CD8-positive, alpha-beta memory T cell (primary cell): ENCODE results near the gene WNK2. TPM values are rescaled to one million over a fixed set of nuclear protein-coding genes. Genes with fewer than 3 reads are reported as not detected.
A peak's percentile ranks its signal among the peaks of the same experiment; 100 is the strongest.

Source experiments
- CTCF ChIA-PET: fragments of 350-600 bp; sonication (Branson Sonifier 250); formaldehyde crosslinking; loops from one replicate; lab custom pipeline; 2021; ENCODE audit warnings: antibody characterized with exemption; lab: Charles Lee
- POLR2A ChIA-PET: fragments of 350-600 bp; sonication (Branson Sonifier 250); formaldehyde crosslinking; loops from one replicate; lab custom pipeline; 2021; ENCODE audit warnings: antibody characterized with exemption; lab: Charles Lee
- DNase-seq, 5 donors: peaks; one replicate each; pipeline versions ENCODE4 v3.0.0 to v3.0.0-alpha.2; 2020 to 2022; ENCODE audit warnings: mixed read lengths in 1 of 5
- H3K27ac ChIP-seq: one replicate; pipeline ENCODE4 v1.7.0; 2013; ENCODE audit warnings: low read depth, mild to moderate bottlenecking, low read length, moderate library complexity
- H3K27me3 ChIP-seq: 2 replicates; pipeline ENCODE4 v1.7.0; 2013; ENCODE audit warnings: low read length, mild to moderate bottlenecking; ENCODE audit not compliant: insufficient read depth, poor library complexity, severe bottlenecking
- H3K36me3 ChIP-seq: 2 replicates; pipeline ENCODE4 v1.7.0; 2013; ENCODE audit warnings: mild to moderate bottlenecking, low read length, moderate library complexity; ENCODE audit not compliant: insufficient read depth
- H3K4me1 ChIP-seq: 2 replicates; pipeline ENCODE4 v1.7.0; 2013; ENCODE audit warnings: mild to moderate bottlenecking, low read length, moderate library complexity; ENCODE audit not compliant: insufficient read depth
- H3K4me3 ChIP-seq: 2 replicates; pipeline ENCODE4 v1.7.0; 2013; ENCODE audit warnings: mild to moderate bottlenecking, low read length
- H3K9me3 ChIP-seq: 2 replicates; pipeline ENCODE4 v1.7.0; 2013; ENCODE audit warnings: mild to moderate bottlenecking, low read length
- H3K27ac Mint-ChIP-seq, 8 donors: one replicate each; pipeline ENCODE4 v1.8.0; 2020 to 2021; ENCODE audit warnings: mixed read lengths in 8 of 8, mild to moderate bottlenecking in 6 of 8, inconsistent platforms in 3 of 8, moderate library complexity in 3 of 8
- H3K27me3 Mint-ChIP-seq, 2 donors: one replicate each; pipeline ENCODE4 v1.8.0; 2020 to 2021; ENCODE audit warnings: mixed read lengths in 2 of 2, mild to moderate bottlenecking in 1 of 2, moderate library complexity in 1 of 2
- H3K36me3 Mint-ChIP-seq, 3 donors: one replicate each; pipeline ENCODE4 v1.8.0; 2020 to 2021; ENCODE audit warnings: mixed read lengths in 3 of 3, inconsistent platforms in 1 of 3, mild to moderate bottlenecking in 1 of 3
- H3K4me1 Mint-ChIP-seq, 3 donors: one replicate each; pipeline ENCODE4 v1.8.0; 2020 to 2021; ENCODE audit warnings: mixed read lengths in 3 of 3, inconsistent platforms in 1 of 3, mild to moderate bottlenecking in 1 of 3
- H3K4me3 Mint-ChIP-seq, 7 donors: one replicate each; pipeline ENCODE4 v1.8.0; 2020 to 2021; ENCODE audit warnings: mixed read lengths in 7 of 7, mild to moderate bottlenecking in 6 of 7, moderate library complexity in 4 of 7, inconsistent platforms in 2 of 7
- H3K9me3 Mint-ChIP-seq, 5 donors: one replicate each; pipeline ENCODE4 v1.8.0; 2020 to 2022; ENCODE audit warnings: mixed read lengths in 5 of 5, mild to moderate bottlenecking in 3 of 5, moderate library complexity in 2 of 5, inconsistent platforms in 1 of 5
- polyA plus RNA-seq: library from polyadenylated mRNA; unstranded; fragments of 300-500 nt; fragmentation: Illumina TruSeq; gene quantifications from one replicate; pipeline ENCODE4 v1.2.3, GENCODE V29; 2021
- total RNA-seq, 2 experiments: library from RNA; stranded (reverse); gene quantifications; one replicate each; pipeline ENCODE4 v1.2.3, GENCODE V29; 2021

WNK2 gene
- total and polyA plus RNA-seq, 3 experiments from 2014 or later: 0.20 to 0.55 TPM; not detected in 1

DNA sequence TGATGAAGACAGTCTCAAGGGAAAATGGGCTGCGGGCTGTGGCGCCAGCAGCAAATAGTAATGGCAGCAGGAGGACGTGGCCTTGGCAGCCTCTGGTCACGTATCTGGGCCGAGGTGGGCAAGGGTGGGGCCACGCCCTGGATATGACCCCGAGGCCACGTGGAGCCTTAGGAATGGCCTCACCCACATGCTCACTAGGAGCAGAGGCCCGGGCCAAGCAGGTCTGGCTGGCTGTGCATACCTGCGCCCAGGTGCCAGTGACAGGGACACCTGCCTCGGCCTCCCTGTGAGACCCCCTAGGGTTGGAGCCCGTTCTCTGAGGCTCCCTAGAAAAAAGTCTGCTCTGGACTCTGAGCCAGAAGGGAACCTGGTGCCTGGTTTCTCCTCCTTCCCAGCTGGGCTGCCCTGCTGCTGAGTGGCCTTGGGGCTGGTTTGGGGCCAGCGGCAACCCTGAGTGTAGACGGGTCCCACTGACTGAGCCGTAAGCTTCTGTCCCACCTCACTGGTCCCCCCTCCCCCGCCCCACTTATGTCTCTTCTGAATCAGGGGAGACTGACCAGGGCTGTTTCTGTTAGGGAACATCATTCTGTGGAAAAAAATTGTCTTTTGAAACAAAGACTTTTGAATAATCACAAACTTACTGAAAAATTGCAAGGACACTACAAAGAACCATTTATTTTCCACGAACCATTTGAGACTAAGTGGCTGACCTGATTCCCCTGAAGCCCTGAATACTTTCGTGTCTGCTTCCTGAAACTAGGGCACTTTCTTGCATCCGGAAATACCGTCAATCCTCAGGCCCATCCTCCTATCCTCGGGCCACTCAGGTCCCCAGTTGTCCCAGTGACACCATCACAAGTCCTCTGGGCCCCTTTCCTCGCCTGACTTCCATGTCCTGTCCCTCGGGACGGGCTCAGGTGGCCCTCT, 60.8 kb downstream of the WNK2 start:
- Mint-ChIP-seq H3K4me1 (peaks cover 2 to 15% (median 10%) of the 10 kb centered on the region in 3 donors), H3K36me3 (no peaks in the 10 kb centered on the region), H3K27ac (peak overlapping the region in 4 of 8 donors; percentile 5 to 92 (median 32)), H3K4me3 (peak overlapping the region in 4 of 7 donors; percentile 1 to 33 (median 9)), H3K9me3 (no peaks in the 10 kb centered on the region), H3K27me3 (peaks cover 0 to 3% of the 10 kb centered on the region in 2 donors)
- no peaks in the 10 kb centered on the region for H3K36me3 ChIP-seq
- no peak overlapping the region for H3K27ac ChIP-seq
- H3K9me3 ChIP-seq: no peaks in the 10 kb centered on the region
- POLR2A ChIA-PET: no interaction called here
- H3K4me3 ChIP-seq: no peak overlapping the region
- CTCF ChIA-PET: no interaction called here
- H3K4me1 ChIP-seq: no peaks in the 10 kb centered on the region
- no peaks in the 10 kb centered on the region for H3K27me3 ChIP-seq
- DNase-seq: no peak

DNA sequence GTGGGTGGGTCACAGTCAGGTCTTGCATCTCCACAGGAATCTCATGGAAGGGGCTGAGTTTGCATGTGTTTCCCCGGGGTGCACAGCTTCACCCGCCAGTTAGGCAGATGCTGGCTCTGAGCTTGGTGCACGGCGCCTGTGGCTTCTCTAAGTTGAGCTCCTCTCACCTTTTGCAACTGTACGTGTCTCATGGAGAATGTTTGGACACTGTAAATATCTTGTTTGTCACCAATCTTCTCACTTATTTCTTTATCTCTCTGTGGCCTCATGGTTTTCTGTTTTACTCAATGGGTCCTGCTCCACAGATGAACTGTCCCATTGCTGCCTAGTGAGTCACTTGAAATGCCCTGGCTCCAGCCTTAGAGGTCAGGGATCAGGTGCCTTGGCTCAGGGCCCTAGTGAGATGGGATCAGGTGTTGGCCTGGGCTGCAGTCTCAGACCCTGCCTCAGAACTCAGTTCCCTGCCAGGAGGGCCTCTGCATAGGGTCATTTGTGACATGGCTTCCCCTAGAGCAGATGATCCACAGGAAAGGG, 61.6 kb downstream of the WNK2 start:
- Mint-ChIP-seq H3K36me3 (no peaks in the 10 kb centered on the region), H3K27ac (peak overlapping the region in 5 of 8 donors; percentile 5 to 92 (median 26)), H3K27me3 (peaks cover 0 to 2% of the 10 kb centered on the region in 2 donors), H3K4me1 (peaks cover 2 to 15% (median 10%) of the 10 kb centered on the region in 3 donors), H3K4me3 (peak overlapping the region in 5 of 7 donors; percentile 1 to 70 (median 33)), H3K9me3 (no peaks in the 10 kb centered on the region)
- no peak for DNase-seq
- ChIA-PET CTCF (no interaction called here), POLR2A (no interaction called here)
- no peak overlapping the region for H3K27ac ChIP-seq
- H3K9me3 ChIP-seq: no peaks in the 10 kb centered on the region
- H3K4me3 ChIP-seq: no peak overlapping the region
- no peaks in the 10 kb centered on the region for H3K27me3 ChIP-seq
- no peaks in the 10 kb centered on the region for H3K4me1 ChIP-seq
- no peaks in the 10 kb centered on the region for H3K36me3 ChIP-seq

DNA sequence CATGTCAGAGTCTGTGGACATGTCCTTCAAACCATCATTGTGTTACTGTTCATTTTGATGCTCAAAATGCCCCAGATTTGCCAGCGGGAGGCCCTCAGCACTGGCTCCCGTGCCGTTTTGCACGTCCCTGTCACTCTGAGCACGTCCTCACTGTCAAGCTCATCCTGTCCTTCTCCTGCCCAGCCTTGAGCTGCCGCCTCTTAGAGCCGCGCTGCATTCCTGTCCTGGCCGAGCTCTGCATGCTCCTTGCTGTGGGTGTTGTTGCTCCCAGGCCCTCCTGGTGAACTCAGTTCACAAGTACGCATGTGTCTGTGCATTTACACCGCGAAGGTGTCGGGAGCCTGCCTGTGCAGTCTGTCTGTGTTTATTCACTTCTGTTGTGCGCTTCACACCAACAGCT, 62.2 kb downstream of the WNK2 start:
- ChIA-PET POLR2A (no interaction called here), CTCF (no interaction called here)
- Histone ChIP-seq H3K4me3 (no peak overlapping the region), H3K36me3 (no peaks in the 10 kb centered on the region), H3K27ac (no peak overlapping the region), H3K4me1 (no peaks in the 10 kb centered on the region), H3K27me3 (no peaks in the 10 kb centered on the region), H3K9me3 (no peaks in the 10 kb centered on the region)
- no peaks in the 10 kb centered on the region for H3K9me3 Mint-ChIP-seq
- H3K27ac Mint-ChIP-seq: peak overlapping the region in 2 of 8 donors; percentile 47 to 70
- no peaks in the 10 kb centered on the region for H3K36me3 Mint-ChIP-seq
- DNase-seq: no peak
- peaks cover 0 to 2% of the 10 kb centered on the region in 2 donors for H3K27me3 Mint-ChIP-seq
- H3K4me3 Mint-ChIP-seq: peak overlapping the region in 1 of 7 donors; percentile 82
- peaks cover 2 to 15% (median 10%) of the 10 kb centered on the region in 3 donors for H3K4me1 Mint-ChIP-seq

DNA sequence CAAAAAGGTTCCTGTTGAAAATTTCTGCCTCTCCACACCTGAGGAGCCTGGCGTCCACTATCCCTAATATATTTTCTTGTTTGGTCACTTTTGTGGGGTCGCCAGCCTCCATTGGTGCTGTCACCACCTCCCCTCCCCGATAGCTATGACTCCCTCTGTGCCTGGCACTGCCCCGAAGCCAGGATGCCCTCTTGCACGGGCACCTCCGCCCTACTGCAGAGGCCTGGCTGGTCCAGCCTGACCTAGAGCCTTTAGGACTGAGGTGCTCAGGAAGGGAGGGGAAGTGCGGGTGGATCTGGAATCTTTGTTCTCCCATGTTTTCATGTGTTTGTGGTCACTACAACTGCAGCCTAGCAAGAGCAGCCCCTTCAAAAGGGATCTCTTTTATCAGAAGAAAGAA, 62.6 kb downstream of the WNK2 start:
- peaks cover 0 to 2% of the 10 kb centered on the region in 2 donors for H3K27me3 Mint-ChIP-seq
- ChIA-PET CTCF (no interaction called here), POLR2A (no interaction called here)
- DNase-seq: no peak
- Histone ChIP-seq H3K27ac (no peak overlapping the region), H3K36me3 (no peaks in the 10 kb centered on the region), H3K4me1 (no peaks in the 10 kb centered on the region), H3K27me3 (no peaks in the 10 kb centered on the region), H3K9me3 (no peaks in the 10 kb centered on the region), H3K4me3 (no peak overlapping the region)
- no peaks in the 10 kb centered on the region for H3K9me3 Mint-ChIP-seq
- peaks cover 2 to 15% (median 10%) of the 10 kb centered on the region in 3 donors for H3K4me1 Mint-ChIP-seq
- H3K27ac Mint-ChIP-seq: no peak overlapping the region
- H3K4me3 Mint-ChIP-seq: no peak overlapping the region
- H3K36me3 Mint-ChIP-seq: no peaks in the 10 kb centered on the region

DNA sequence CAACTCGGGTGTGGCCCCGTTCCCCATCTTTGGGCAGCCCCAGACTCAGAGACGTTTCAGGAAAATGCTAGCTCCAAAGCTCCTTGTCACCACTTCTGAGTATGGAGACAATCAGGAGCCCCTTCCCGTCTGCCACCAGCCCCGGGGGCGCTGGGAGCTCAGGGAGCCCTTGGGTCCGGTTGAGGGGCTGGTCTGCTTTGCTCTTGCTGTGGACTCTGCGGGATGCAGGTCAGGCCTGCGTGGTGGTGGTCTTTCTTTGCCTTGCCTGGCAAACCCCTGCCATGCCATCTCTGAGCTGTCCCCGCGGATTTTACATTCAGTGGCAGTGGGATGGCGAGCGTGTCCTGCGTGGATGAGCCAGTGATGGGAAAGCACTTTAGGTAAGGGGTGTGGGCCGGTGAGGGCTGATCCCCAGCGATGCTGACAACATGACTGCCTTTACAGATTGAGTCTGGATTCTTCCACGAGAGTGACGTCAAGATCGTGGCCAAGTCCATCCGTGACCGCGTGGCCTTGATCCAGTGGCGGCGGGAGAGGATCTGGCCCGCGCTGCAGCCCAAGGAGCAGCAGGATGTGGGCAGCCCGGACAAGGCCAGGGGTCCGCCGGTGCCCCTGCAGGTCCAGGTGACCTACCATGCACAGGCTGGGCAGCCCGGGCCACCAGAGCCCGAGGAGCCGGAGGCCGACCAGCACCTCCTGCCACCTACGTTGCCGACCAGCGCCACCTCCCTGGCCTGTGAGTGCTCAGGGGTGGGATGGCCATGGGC, 63.3 kb downstream of the WNK2 start:
- no peaks in the 10 kb centered on the region for H3K36me3 ChIP-seq
- no peaks in the 10 kb centered on the region for H3K27me3 ChIP-seq
- H3K9me3 ChIP-seq: no peaks in the 10 kb centered on the region
- Mint-ChIP-seq H3K27ac (no peak overlapping the region), H3K4me3 (no peak overlapping the region), H3K36me3 (no peaks in the 10 kb centered on the region), H3K4me1 (peaks cover 2 to 15% (median 10%) of the 10 kb centered on the region in 3 donors), H3K27me3 (peaks cover 0 to 2% of the 10 kb centered on the region in 2 donors), H3K9me3 (no peaks in the 10 kb centered on the region)
- no peak for DNase-seq
- H3K27ac ChIP-seq: no peak overlapping the region
- ChIA-PET POLR2A (no interaction called here), CTCF (no interaction called here)
- H3K4me1 ChIP-seq: no peaks in the 10 kb centered on the region
- H3K4me3 ChIP-seq: no peak overlapping the region

DNA sequence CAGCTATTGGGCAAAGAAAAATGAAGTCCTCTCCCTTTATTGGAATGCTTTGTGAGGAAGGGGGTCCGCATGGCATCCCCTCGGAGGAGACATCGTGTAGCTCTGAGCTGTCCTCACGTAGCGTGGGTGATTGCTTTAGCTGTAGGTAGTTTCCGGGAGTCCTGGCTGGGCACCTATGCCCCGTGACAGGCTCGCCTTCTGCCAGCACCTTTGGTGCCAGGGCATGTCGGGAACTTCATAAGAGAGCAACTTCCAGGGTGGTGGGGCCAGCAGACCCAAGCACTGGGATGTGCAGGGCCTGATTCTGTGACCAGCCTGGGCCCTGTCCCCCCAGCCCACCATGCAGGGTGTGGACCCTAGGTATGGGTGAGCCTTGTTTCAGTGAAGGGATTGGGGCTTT, 64.0 kb downstream of the WNK2 start:
- Mint-ChIP-seq H3K4me1 (peaks cover 2 to 15% (median 10%) of the 10 kb centered on the region in 3 donors), H3K27ac (no peak overlapping the region), H3K36me3 (no peaks in the 10 kb centered on the region), H3K4me3 (no peak overlapping the region), H3K27me3 (peaks cover 0 to 2% of the 10 kb centered on the region in 2 donors), H3K9me3 (no peaks in the 10 kb centered on the region)
- no peak overlapping the region for H3K4me3 ChIP-seq
- no peak for DNase-seq
- ChIA-PET POLR2A (no interaction called here), CTCF (no interaction called here)
- no peaks in the 10 kb centered on the region for H3K4me1 ChIP-seq
- no peak overlapping the region for H3K27ac ChIP-seq
- no peaks in the 10 kb centered on the region for H3K27me3 ChIP-seq
- no peaks in the 10 kb centered on the region for H3K9me3 ChIP-seq
- H3K36me3 ChIP-seq: no peaks in the 10 kb centered on the region

- H3K4me1 ChIP-seq: no peaks in the 10 kb centered on the region
- H3K27ac ChIP-seq: no peak overlapping the region
- H3K4me3 Mint-ChIP-seq: no peak overlapping the region
- H3K36me3 Mint-ChIP-seq: no peaks in the 10 kb centered on the region
- H3K27me3 Mint-ChIP-seq: peaks cover 0 to 2% of the 10 kb centered on the region in 2 donors
- no peaks in the 10 kb centered on the region for H3K27me3 ChIP-seq
- ChIA-PET CTCF (no interaction called here), POLR2A (no interaction called here)
- no peak overlapping the region for H3K27ac Mint-ChIP-seq
- no peaks in the 10 kb centered on the region for H3K9me3 ChIP-seq
- DNase-seq: no peak
- peaks cover 2 to 15% (median 10%) of the 10 kb centered on the region in 3 donors for H3K4me1 Mint-ChIP-seq
- H3K36me3 ChIP-seq: no peaks in the 10 kb centered on the region
- no peak overlapping the region for H3K4me3 ChIP-seq
- H3K9me3 Mint-ChIP-seq: no peaks in the 10 kb centered on the region
Measured at GRCh38 chr9:93248386-93249040, 64.6 kb downstream of the WNK2 start.
